ENCODE results near the gene ARRDC2. TPM values are rescaled to one million over a fixed set of nuclear protein-coding genes. Genes with fewer than 3 reads are reported as not detected.

Gene ARRDC2
- total and polyA plus RNA-seq, 2 donors (not counting 1 experiment from before 2014, with no cell fraction given), result 131 to 639 TPM

- Histone ChIP-seq H2AFZ (ENCODE audit: insufficient read depth, low read depth, low read length, poor library complexity, severe bottlenecking) (peak overlapping the region; percentile 6), H3K27me3 (replicated peaks in 1 of 4; ENCODE audit: control extremely low read depth in 1 of 4, control insufficient read depth in 3 of 4, insufficient read depth in 4 of 4, low read length in 3 of 4) (no peaks in the 10 kb centered on the region), H3K4me2 (replicated peaks; ENCODE audit: low read depth, low read length, poor library complexity, severe bottlenecking) (peak overlapping the region; percentile 73), H3K9ac (ENCODE audit: low read length) (peak overlapping the region; percentile 60), H3K9me3 (ENCODE audit: control extremely low read depth in 1 of 3, control insufficient read depth in 2 of 3, insufficient read depth in 1 of 3, low read length in 2 of 3) (no peaks in the 10 kb centered on the region), H3K79me2 (ENCODE audit: control insufficient read depth, insufficient read depth, low read length) (no peaks in the 10 kb centered on the region), H3K4me1 (ENCODE audit: control insufficient read depth in 2 of 2, insufficient read depth in 2 of 2, low read length in 2 of 2) (peaks cover 38 to 55% of the 10 kb centered on the region in 2 donors), H3K27ac (ENCODE audit: low read length in 2 of 2) (peak overlapping the region; percentile 80 to 91), H3K36me3 (replicated peaks in 1 of 2; ENCODE audit: control extremely low read depth in 1 of 2, control insufficient read depth in 1 of 2, extremely low read depth in 1 of 2, insufficient read depth in 2 of 2, low read length in 1 of 2) (no peaks in the 10 kb centered on the region), H4K20me1 (ENCODE audit: control insufficient read depth, insufficient read depth, low read length, poor library complexity, severe bottlenecking) (no peaks in the 10 kb centered on the region), H3K4me3 (ENCODE audit: control extremely low read depth in 1 of 5, extremely low read depth in 1 of 5, insufficient read depth in 1 of 5, low read depth in 2 of 5, low read length in 4 of 5) (peak overlapping the region in 4 of 5 experiments; percentile 20 to 52 (median 36))
- Mint-ChIP-seq H3K27me3 (no peaks in the 10 kb centered on the region), H3K4me1 (peaks cover 52% of the 10 kb centered on the region), H3K9me3 (ENCODE audit: insufficient read depth) (no peaks in the 10 kb centered on the region), H3K27ac (peak overlapping the region; percentile 97), H3K4me3 (peak overlapping the region; percentile 85)
- ChIA-PET POLR2A (interaction anchor here (0.5 to 5.3 kb wide), 26 partner anchors 10 to 1286 kb away, joined by 3 to 160 read pairs (median 6); partner anchors contain the start of genes ARRDC2 and MAST3), CTCF (interaction anchor here (0.7 to 6.9 kb wide), 12 partner anchors 14 to 112 kb away, joined by 3 to 62 read pairs (median 7); partner anchors contain the start of genes ARRDC2 and CCDC124)
- DNase-seq (peak; percentile 93), ATAC-seq (ENCODE audit: low read depth) (peak; percentile 91)
- TF ChIP-seq CTCF (IDR thresholded peaks at IDR 0.05) (no peak), EZH2 (IDR thresholded peaks at IDR 0.05; ENCODE audit: borderline replicate concordance, insufficient read depth, low read depth, low read length, poor library complexity, severe bottlenecking) (no peak)
- intact Hi-C loops (cut with micrococcal nuclease), result loop anchor here (1.0 to 5.0 kb wide), 4 partner anchors 13 to 52 kb away; partner anchors contain the start of genes ARRDC2 and MAST3
- 0% methylated on average over 7 of the region's 12 CpGs for WGBS (ENCODE audit: insufficient coverage)
Measured at GRCh38 chr19:18044825-18045304, 36.9 kb downstream of the ARRDC2 start.

All from B cell (primary cell).